GM12874 (cell line): ENCODE results near the gene IL21R.

Experiments used
- CTCF ChIP-seq: IDR thresholded peaks from 2 replicates; pipeline ENCODE4 v1.5.1; 2011; ENCODE audit warnings: low read depth, mild to moderate bottlenecking, control low read depth, low read length, moderate library complexity; ENCODE audit not compliant: insufficient read depth

Gene IL21R

GRCh38 chr16:27458258-27458657 lies 56.3 kb downstream of the IL21R start:
- TF ChIP-seq CTCF: no peak

GRCh38 chr16:27458987-27459688 lies 57.2 kb downstream of the IL21R start:
- no peak for TF ChIP-seq CTCF

- TF ChIP-seq CTCF: no peak
Measured at GRCh38 chr16:27460213-27460612, 58.2 kb downstream of the IL21R start.

GRCh38 chr16:27460663-27461482 lies 58.9 kb downstream of the IL21R start:
- TF ChIP-seq CTCF: no peak

- TF ChIP-seq CTCF: no peak
Measured at GRCh38 chr16:27461483-27462171, 59.7 kb downstream of the IL21R start.

GRCh38 chr16:27462200-27462845 lies 60.3 kb downstream of the IL21R start:
- TF ChIP-seq CTCF: no peak
